NCI-H2196 (cell line): Measurements from ENCODE around the gene LCN10.
"Not testable (repeated sequence)": the region's sequence is repeated elsewhere in the genome, so short reads cannot be mapped to it uniquely, and the experiment has no call there.

ENCODE experiments used
- DNase-seq: peaks from one replicate; lab custom pipeline; 2025; ENCODE audit not compliant: unreplicated experiment; lab: John Stamatoyannopoulos, UW

Gene LCN10

DNA sequence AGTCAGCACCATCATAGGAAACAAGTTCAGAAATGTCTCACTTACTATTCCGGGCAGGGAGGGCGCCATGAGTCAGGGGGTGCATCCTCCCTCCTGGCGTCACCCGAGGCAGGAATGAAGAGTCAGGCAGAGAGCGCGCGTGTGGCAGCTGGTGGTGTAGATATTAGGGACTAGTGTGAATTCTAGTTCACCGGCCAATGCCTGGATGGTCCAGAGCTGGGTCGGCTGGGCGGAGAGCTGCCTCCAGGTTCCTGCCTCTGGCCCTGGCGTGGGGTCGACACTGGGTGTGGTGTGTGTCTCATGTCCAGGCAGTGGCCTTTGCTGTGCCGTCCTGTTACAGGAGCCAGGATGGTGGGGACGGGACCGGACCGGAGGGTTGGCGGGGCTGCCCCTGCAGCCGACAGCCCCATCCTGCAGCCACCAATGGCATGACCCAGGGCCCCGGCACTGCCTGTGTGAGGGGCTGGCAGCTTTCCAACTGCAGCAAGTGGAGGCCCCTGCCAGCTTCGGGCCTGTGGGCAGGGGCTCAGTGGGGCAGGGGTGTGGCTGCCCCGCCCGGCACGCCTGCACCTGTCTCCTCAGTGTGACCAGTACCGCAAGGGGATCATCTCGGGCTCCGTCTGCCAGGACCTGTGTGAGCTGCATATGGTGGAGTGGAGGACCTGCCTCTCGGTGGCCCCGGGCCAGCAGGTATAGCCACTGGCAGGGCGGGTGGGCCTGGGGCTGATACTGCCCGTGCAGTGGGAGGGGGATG, 21.2 kb downstream of the LCN10 start:
- DNase-seq: no peak

- no peak for DNase-seq
Measured at GRCh38 chr9:136720898-136721338, 21.8 kb downstream of the LCN10 start.

DNA sequence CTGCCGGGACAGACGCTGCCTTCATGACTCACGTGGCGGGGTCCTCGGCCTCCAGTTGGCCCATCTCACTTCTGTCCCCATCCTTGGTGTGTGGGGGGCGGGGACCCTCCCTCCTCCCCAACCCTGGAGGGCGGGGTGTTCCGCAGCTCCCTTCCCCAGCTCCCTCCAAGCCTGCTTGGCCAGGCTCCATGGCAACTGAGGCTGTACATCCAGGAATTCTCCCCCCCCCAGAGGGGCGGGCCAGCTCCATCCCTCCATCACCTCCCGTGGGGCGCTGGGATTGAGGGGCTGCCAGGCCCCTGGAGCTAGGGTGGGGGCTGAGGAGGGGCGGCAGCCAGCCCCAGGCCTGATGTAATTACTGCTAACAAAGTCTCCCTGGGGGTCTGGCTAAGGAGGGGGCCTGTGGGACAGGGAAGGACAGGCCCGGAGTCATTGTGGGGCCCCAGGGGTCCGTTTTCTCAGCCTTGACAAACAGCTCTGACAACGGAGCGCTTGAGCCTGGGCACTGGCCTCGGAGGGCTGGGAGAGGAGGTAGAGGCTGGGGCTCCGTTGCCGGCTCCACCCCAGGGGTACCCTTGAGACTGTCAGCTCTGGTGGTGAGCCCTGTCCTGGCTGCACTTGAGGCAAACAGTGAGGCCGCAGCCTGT, 22.4 kb downstream of the LCN10 start:
- DNase-seq: no peak

- no peak for DNase-seq
Measured at GRCh38 chr9:136719195-136719880, 23.4 kb downstream of the LCN10 start.

GRCh38 chr9:136718345-136719194, 24.2 kb downstream of the LCN10 start:
- DNase-seq: no peak

DNA sequence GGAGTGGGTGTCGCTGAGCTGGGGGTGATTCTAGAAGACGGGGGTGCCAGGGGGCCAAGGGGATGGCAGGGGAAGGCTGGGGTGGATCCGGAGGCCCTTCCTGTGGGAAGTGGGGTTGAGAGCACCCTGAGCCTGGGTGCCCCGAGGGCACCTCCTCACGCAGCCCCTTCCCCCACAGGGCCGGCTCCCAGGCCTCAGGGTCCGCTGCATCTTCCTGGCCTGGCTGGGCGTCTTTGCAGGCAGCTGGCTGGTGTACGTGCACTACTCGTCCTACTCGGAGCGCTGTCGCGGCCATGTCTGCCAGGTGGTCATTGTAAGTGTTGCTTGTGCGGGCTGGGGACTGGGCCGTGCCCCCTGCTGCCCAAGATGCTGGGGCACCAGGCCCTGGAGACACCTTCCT, 25.3 kb downstream of the LCN10 start:
- DNase-seq: no peak

- DNase-seq: no peak
Measured at GRCh38 chr9:136714893-136715274, 27.9 kb downstream of the LCN10 start.

DNA sequence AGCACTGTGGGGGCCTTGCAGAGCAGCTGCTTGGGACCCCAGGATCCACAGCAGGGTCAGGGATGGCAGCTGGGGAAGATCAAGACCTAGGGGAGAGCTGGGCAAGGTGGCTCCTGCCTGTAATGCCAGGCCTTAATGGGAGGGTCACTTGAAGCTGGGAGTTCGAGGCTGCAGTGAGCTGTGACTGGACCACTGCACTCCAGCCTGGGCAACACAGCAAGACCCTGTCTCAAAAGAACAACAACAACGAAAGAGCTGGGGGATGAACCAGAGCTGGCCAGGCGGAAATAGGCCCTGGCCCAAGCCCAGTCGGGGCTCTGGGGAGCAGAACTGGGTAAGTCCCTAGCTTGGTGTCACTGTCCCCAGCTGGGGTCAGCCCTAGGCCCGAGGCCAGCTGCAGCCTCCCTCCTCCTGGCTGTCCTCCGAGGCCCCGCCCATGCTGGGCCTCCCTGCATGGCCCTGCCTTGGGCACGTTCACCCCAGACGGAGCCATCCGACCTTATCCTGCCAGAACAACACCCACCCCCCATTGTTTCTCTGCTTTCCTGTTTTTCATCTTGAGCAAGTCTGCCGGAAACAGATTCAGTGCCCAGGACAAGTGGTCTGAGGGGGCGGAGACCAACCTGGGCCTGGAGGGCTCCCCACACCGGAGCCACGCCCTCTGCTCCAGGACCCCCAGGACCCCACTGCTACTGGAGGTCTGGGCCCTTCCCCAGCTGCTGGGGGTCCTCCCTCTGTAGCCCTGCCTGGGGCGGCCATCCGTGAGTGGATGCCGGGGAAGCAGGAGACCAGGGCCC, 28.4 kb downstream of the LCN10 start:
- no peak for DNase-seq

- no peak for DNase-seq
Measured at GRCh38 chr9:136713550-136713949, 29.2 kb downstream of the LCN10 start.

- DNase-seq: no peak
Measured at GRCh38 chr9:136712690-136713544, 29.8 kb downstream of the LCN10 start.

GRCh38 chr9:136711751-136712689, 30.7 kb downstream of the LCN10 start, which contains the start of gene DIPK1B:
DIPK1B (plus strand) TSS chr9:136712572; CDS start chr9:136712666, 94 bp downstream.
- peak; percentile 43 for DNase-seq

DNA sequence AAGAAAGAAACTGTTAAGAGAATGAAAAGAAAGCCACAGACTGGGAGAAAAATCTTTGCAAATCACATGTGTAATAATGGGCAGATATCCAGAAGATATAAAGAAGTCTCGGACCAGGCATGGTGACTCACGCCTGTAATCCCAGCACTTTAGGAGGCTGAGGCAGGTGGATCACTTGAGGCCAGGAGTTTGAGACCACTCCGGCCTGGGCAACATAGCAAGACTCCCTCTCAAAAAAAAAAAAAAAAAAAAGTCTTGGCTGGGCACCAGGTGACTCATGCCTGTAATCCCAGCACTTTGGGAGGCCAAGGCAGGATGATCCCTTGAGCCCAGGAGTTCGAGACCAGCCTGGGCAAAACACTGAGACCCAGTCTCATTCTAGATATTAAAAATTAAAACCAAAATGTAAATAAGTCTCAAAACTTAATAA, 31.5 kb downstream of the LCN10 start:
- not testable (repeated sequence) for DNase-seq

DNA sequence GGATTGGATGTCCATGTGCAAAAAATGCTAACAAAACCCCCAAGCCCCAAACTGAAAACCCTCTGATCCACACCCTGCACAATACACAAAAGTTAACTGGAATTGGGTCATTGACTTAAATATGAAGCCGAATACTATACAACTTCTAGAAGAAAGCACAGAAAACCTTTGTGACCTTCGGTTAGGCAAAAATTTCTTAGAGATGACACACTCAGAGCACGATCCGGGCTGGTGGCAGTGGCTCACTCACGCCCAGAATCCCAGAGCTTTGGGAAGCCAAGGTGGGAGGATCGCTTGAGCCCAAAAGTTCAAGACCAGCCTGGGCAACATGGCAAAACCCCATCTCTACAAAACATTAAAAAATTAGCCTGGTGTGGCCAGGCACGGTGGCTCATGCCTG, 32.2 kb downstream of the LCN10 start:
- no peak for DNase-seq

- no peak for DNase-seq
Measured at GRCh38 chr9:136709454-136710109, 33.2 kb downstream of the LCN10 start.

GRCh38 chr9:136707849-136708517, 34.8 kb downstream of the LCN10 start:
- DNase-seq: no peak

DNA sequence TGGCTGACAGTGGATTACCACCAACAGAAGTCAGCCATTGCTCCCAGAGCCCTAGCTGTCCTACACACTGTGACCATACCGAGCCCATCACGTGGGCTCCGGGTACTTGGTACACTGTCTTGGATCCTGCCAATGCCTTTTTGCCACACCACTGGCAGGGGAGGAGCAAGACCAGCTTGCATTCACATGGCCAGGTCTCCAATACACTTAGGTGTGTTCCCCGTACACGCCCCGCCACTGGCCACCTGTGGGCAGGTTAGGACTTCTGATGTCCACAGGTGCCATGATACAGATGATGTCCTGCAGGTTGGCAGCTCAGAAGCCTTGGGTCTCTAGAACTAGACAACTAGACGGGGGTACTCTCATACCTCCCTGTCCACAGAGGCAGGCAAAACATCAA, 35.7 kb downstream of the LCN10 start:
- no peak for DNase-seq

DNA sequence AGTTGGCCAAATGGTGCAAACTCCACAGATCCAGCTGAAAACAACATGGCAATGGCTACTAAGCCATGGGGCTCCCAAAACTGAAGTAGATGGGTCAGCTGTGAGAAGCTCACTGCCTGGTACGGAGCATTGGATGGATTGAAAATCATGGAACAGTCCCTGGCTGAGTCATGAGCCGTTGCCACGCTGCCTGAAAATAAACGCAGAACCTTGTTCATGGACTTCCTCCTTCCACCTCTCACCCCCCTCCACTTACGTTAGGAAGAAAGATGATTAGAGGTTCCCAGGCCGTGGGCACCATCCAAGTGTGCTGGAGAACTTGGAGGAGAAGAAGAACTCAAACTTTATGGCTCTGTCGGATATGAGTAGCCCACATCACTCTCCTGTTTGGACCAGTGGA, 37.2 kb downstream of the LCN10 start:
- no peak for DNase-seq
